Adrenal gland (tissue), 12 donors: ENCODE measurements around the gene SPECC1L. TPM values are rescaled to one million over a fixed set of nuclear protein-coding genes. Genes with fewer than 3 reads are reported as not detected.
"Not testable (repeated sequence)": the region's sequence is repeated elsewhere in the genome, so short reads cannot be mapped to it uniquely, and the experiment has no call there.

Experiments
- DNase-seq, 7 donors: peaks; one replicate each; pipeline ENCODE4 v3.0.0-alpha.2; 2019 to 2020
- H3K27ac ChIP-seq, 5 donors: fragments of 200-600 bp; sonication (generic) in 4 of 5; 1 replicate in 3 of 5; 2 replicates in 2 of 5; pipeline versions ENCODE4 v1.5.1 to v1.8.0; 2016 to 2020; ENCODE audit warnings: mild to moderate bottlenecking in 1 of 5
- H3K27me3 ChIP-seq: fragments of 200-600 bp; 2 replicates; pipeline ENCODE4 v1.8.0; 2021
- H3K36me3 ChIP-seq, 2 donors: fragments of 200-600 bp; replicated peaks in 1 of 2; 1 replicate in 1 of 2; 2 replicates in 1 of 2; pipeline versions ENCODE4 v1.5.1 to v1.8.0; 2018 to 2022
- H3K4me1 ChIP-seq, 2 donors: fragments of 200-600 bp; replicated peaks in 1 of 2; 1 replicate in 1 of 2; 2 replicates in 1 of 2; pipeline versions ENCODE4 v1.5.1 to v1.8.0; 2018 to 2021
- H3K4me3 ChIP-seq, 4 donors: fragments of 200-600 bp; sonication (generic) in 3 of 4; one replicate each; pipeline ENCODE4 v1.5.1; 2016 to 2018
- H3K9me3 ChIP-seq, 3 donors: fragments of 200-600 bp; sonication (generic) in 1 of 3; replicated peaks in 1 of 3; 1 replicate in 2 of 3; 2 replicates in 1 of 3; pipeline versions ENCODE4 v1.5.1 to v1.8.0; 2016 to 2021
- CTCF ChIP-seq, 6 experiments: fragments of 450-650 bp in 4 of 6; fragments of 200-600 bp in 2 of 6; sonication (generic) in 1 of 6; IDR thresholded peaks; 1 replicate in 5 of 6; 2 replicates in 1 of 6; pipeline versions ENCODE4 v1.5.1 to v1.8.0; 2016 to 2021; ENCODE audit warnings: antibody characterized with exemption in 6 of 6, mild to moderate bottlenecking in 2 of 6, moderate library complexity in 1 of 6
- POLR2A ChIP-seq, 2 donors: fragments of 450-650 bp; IDR thresholded peaks; one replicate each; pipeline ENCODE4 v1.6.1; 2017; ENCODE audit warnings: antibody characterized with exemption in 2 of 2, mild to moderate bottlenecking in 2 of 2, moderate library complexity in 1 of 2
- WGBS, 4 donors: extraction: QIAGEN DNeasy Blood & Tissue Kit in 2 of 4; methylation state at CpG; one replicate each; pipeline versions ENCODE4 v1.1.5 to v1.1.7; 2013 to 2017; 5-methylcytosine and 5-hydroxymethylcytosine counted together
- intact Hi-C, 2 donors: fragments of 100-400 bp; cut with DNase I; formaldehyde crosslinking; loops; one replicate each; pipeline versions ENCODE4 v1.14.1 to v1.15.0; 2022 to 2023
- polyA plus RNA-seq, 3 donors: library from polyadenylated mRNA; stranded (reverse); fragments of 200-250 nt in 2 of 3; fragments of 350-450 nt in 1 of 3; fragmentation: Illumina TruSeq in 1 of 3; extraction: RNeasy Lipid Tissue Mini Kit (QIAGEN cat#74804) in 1 of 3; gene quantifications; one replicate each; pipeline ENCODE4 v1.2.3, GENCODE V29; 2013 to 2014
- total RNA-seq, 9 donors: library from RNA; depleted of rRNA in 4 of 9; stranded (reverse); fragments of >200 nt in 4 of 9; fragments of 120-200 nt in 1 of 9; fragmentation: NEBNext Ultra II Directional in 1 of 9; extraction: Animal tissue kit (Norgen Biotek cat#: 25700) in 1 of 9; gene quantifications; one replicate each; pipeline versions ENCODE4 v1.1.0 to v1.2.4, GENCODE V29; 2013 to 2023
- donor health status: healthy with polysubstance abuse.
- donor health status: Bipolar disorder and iron deficiency.
- donor health status: DM: yes; HTN: yes; CAD: no.
- donor health status: DM: no; HTN: no; CAD: no.
- donor health status: DM: no; HTN: no; CAD: no.
- donor health status: DM: yes; HTN: yes; CAD: no.

SPECC1L gene
- total and polyA plus RNA-seq, 12 donors: 7.2 to 121 (median 43.5) TPM

GRCh38 chr22:24310969-24311368 is 40.3 kb downstream of the SPECC1L start:
- no peak for DNase-seq
- WGBS, 4 donors: 92 to 96% (median 93%) methylated on average over 2 of the region's 2 CpGs
- Histone ChIP-seq H3K4me3 (no peak overlapping the region), H3K27me3 (no peaks in the 10 kb centered on the region), H3K36me3 (peaks cover 0 to 29% of the 10 kb centered on the region in 2 donors), H3K27ac (no peak overlapping the region), H3K9me3 (no peaks in the 10 kb centered on the region), H3K4me1 (peaks cover 0 to 19% of the 10 kb centered on the region in 2 donors)
- intact Hi-C loops: no loop called here
- TF ChIP-seq CTCF (IDR thresholded peaks at IDR 0.05) (no peak), POLR2A (IDR thresholded peaks at IDR 0.05) (no peak)

GRCh38 chr22:24315367-24315966 is 44.8 kb downstream of the SPECC1L start:
- intact Hi-C loops: no loop called here
- TF ChIP-seq CTCF (IDR thresholded peaks at IDR 0.05) (no peak), POLR2A (IDR thresholded peaks at IDR 0.05) (no peak)
- no peak overlapping the region for H3K27ac ChIP-seq
- 61 to 81% (median 75%) methylated on average over 2 of the region's 2 CpGs for WGBS, 4 donors
- H3K9me3 ChIP-seq: no peaks in the 10 kb centered on the region
- H3K4me3 ChIP-seq: no peak overlapping the region
- no peaks in the 10 kb centered on the region for H3K27me3 ChIP-seq
- peaks cover 0 to 33% of the 10 kb centered on the region in 2 donors for H3K36me3 ChIP-seq
- H3K4me1 ChIP-seq: peaks cover 0 to 9% of the 10 kb centered on the region in 2 donors
- DNase-seq: no peak

GRCh38 chr22:24316264-24316663 is 45.6 kb downstream of the SPECC1L start:
- H3K4me1 ChIP-seq, H3K9me3 ChIP-seq, H3K27ac ChIP-seq, intact Hi-C loops, H3K4me3 ChIP-seq, DNase-seq, H3K27me3 ChIP-seq: not testable (repeated sequence)
- WGBS, 4 donors: 75 to 93% (median 81%) methylated on average over 5 to 6 of the region's 6 CpGs
- peaks cover 0 to 39% of the 10 kb centered on the region in 2 donors for H3K36me3 ChIP-seq

GRCh38 chr22:24317511-24317910 is 46.9 kb downstream of the SPECC1L start:
- DNase-seq, H3K4me3 ChIP-seq, H3K27ac ChIP-seq, H3K4me1 ChIP-seq, intact Hi-C loops, H3K9me3 ChIP-seq, H3K27me3 ChIP-seq: not testable (repeated sequence)
- peaks cover 0 to 52% of the 10 kb centered on the region in 2 donors for H3K36me3 ChIP-seq
- WGBS, 4 donors: 91 to 100% (median 99%) methylated on average over 9 to 30 of the region's 30 CpGs; no CpG with 5 or more reads in 1 of the 4 donors

- Histone ChIP-seq H3K27ac (no peak overlapping the region), H3K4me3 (no peak overlapping the region), H3K9me3 (no peaks in the 10 kb centered on the region), H3K27me3 (no peaks in the 10 kb centered on the region), H3K4me1 (peaks cover 0 to 16% of the 10 kb centered on the region in 2 donors), H3K36me3 (peaks cover 0 to 45% of the 10 kb centered on the region in 2 donors)
- no peak for DNase-seq
- WGBS, 4 donors: 96 to 97% (median 96%) methylated on average over 3 of the region's 3 CpGs
- TF ChIP-seq POLR2A (IDR thresholded peaks at IDR 0.05) (no peak), CTCF (IDR thresholded peaks at IDR 0.05) (no peak)
- intact Hi-C loops: no loop called here
Observed at GRCh38 chr22:24319451-24319850, 48.8 kb downstream of the SPECC1L start.
